Tibial artery (tissue), 4 donors: ENCODE data around the gene POU2F1.
"Not testable (repeated sequence)": the region's sequence is repeated elsewhere in the genome, so short reads cannot be mapped to it uniquely, and the experiment has no call there.

ENCODE experiments used
- DNase-seq, 2 donors: peaks; one replicate each; pipeline ENCODE4 v3.0.0-alpha.2; 2019
- H3K27ac ChIP-seq, 2 donors: fragments of 200-600 bp; sonication (generic) in 1 of 2; 1 replicate in 1 of 2; 2 replicates in 1 of 2; pipeline ENCODE4 v1.5.1; 2018 to 2019; ENCODE audit warnings: mild to moderate bottlenecking in 1 of 2
- H3K27me3 ChIP-seq, 2 donors: fragments of 200-600 bp; sonication (generic) in 1 of 2; one replicate each; pipeline versions ENCODE4 v1.5.1 to v1.6.0; 2016 to 2019
- H3K36me3 ChIP-seq, 3 donors: fragments of 200-600 bp; sonication (generic) in 2 of 3; one replicate each; pipeline ENCODE4 v1.5.1; 2016 to 2019; ENCODE audit warnings: mild to moderate bottlenecking in 2 of 3
- H3K4me1 ChIP-seq, 4 donors: fragments of 200-600 bp; sonication (generic) in 2 of 4; 1 replicate in 3 of 4; 2 replicates in 1 of 4; pipeline ENCODE4 v1.5.1; 2016 to 2019
- H3K4me3 ChIP-seq, 2 donors: fragments of 200-600 bp; sonication (generic) in 1 of 2; 1 replicate in 1 of 2; 2 replicates in 1 of 2; pipeline ENCODE4 v1.5.1; 2018 to 2019; ENCODE audit warnings: mild to moderate bottlenecking in 2 of 2
- H3K9me3 ChIP-seq, 3 donors: fragments of 200-600 bp; sonication (generic) in 1 of 3; one replicate each; pipeline ENCODE4 v1.5.1; 2016 to 2019
- intact Hi-C: fragments of 100-400 bp; cut with DNase I; formaldehyde crosslinking; loops from one replicate; pipeline ENCODE4 v1.15.0; 2023; ENCODE audit warnings: low total_unique reads
- TF ChIP-seq, protein P1 (sequence below), 2 experiments: fragments of 200-600 bp in 1 of 2; fragments of 450-650 bp in 1 of 2; IDR thresholded peaks; one replicate each; pipeline ENCODE4 v1.5.1; 2017 to 2019; ENCODE audit warnings: antibody characterized with exemption in 2 of 2, mild to moderate bottlenecking in 1 of 2, moderate library complexity in 1 of 2

The POU2F1 gene

DNA sequence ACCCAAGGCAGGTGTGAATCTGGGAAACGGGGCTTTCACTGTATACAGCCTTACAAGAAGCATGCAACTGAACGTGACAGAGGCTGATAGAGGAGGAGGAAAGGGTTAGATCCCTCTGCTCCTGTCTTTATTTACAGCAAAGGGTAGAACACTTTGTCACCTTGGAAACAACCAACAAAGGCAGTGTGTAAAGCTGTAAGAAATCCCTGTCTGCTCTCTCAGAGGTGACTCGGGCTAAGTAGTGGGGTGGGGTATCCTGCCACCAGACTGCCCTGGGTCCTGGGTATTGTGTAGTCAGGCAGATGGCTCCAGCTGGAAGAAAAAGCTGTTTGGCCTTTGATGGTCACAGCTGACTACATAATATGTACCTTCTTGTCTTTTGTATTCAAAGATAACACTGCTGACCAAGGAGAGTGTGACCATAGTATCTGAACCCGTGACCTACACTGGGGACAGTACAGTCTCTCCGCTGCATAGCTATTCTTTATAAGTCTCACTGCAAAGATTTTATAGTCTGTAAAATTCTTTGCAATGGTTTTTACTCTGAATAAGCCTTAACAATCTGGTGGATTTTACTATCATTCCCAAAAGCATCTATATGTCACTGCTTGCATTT is 22.1 kb upstream of the POU2F1 start:
- DNase-seq, result no peak
- H3K9me3 ChIP-seq, result no peaks in the 10 kb centered on the region
- no peaks in the 10 kb centered on the region for H3K36me3 ChIP-seq
- no peaks in the 10 kb centered on the region for H3K27me3 ChIP-seq
- no peaks in the 10 kb centered on the region for H3K4me1 ChIP-seq
- TF ChIP-seq, protein P1, sequence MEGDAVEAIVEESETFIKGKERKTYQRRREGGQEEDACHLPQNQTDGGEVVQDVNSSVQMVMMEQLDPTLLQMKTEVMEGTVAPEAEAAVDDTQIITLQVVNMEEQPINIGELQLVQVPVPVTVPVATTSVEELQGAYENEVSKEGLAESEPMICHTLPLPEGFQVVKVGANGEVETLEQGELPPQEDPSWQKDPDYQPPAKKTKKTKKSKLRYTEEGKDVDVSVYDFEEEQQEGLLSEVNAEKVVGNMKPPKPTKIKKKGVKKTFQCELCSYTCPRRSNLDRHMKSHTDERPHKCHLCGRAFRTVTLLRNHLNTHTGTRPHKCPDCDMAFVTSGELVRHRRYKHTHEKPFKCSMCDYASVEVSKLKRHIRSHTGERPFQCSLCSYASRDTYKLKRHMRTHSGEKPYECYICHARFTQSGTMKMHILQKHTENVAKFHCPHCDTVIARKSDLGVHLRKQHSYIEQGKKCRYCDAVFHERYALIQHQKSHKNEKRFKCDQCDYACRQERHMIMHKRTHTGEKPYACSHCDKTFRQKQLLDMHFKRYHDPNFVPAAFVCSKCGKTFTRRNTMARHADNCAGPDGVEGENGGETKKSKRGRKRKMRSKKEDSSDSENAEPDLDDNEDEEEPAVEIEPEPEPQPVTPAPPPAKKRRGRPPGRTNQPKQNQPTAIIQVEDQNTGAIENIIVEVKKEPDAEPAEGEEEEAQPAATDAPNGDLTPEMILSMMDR (IDR thresholded peaks at IDR 0.05), result no peak
- H3K27ac ChIP-seq, result no peak overlapping the region
- no peak overlapping the region for H3K4me3 ChIP-seq
- intact Hi-C loops, result no loop called here

DNA sequence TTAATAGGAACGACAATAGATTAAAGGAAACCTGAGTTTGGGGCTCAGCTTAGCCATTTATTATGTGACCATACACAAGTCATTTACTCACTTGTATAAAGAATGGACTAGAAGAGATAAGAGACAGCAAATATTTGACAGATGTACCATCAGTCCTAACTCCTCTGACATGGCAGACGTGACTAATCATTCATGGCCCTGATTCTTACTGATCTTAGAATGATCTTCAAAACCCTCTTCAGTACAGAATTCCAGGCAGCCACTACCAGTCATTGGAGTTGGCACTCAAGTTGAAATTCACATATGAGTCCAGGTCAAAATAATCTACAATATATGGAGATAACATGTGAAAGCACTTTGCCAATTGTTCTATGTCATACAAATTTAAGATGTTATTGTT is 21.0 kb upstream of the POU2F1 start:
- Histone ChIP-seq H3K27me3 (no peaks in the 10 kb centered on the region), H3K4me3 (no peak overlapping the region), H3K4me1 (no peaks in the 10 kb centered on the region), H3K36me3 (no peaks in the 10 kb centered on the region), H3K27ac (no peak overlapping the region), H3K9me3 (peaks cover 0 to 4% (median 0%) of the 10 kb centered on the region in 3 donors)
- TF ChIP-seq, protein P1 (IDR thresholded peaks at IDR 0.05), result no peak
- intact Hi-C loops, result no loop called here
- DNase-seq, result no peak

DNA sequence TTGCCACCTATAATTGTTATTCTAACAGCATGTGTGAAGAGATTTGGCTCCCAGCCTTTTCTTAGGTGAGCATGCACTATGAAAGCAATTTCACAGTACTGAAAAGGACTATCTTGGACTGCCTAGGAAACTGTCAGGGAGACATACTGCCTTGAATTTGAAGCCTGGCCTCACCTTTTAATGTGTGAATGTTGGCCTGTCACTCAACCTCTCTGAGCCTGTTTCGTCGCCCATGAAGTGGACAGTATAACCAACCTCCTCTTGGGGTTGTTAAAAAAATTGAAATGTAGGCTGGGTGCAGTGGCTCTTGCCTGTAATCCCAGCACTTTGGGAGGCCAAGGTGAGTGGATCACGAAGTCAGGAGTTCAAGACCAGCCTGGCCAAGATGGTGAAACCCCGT is 20.4 kb upstream of the POU2F1 start:
- TF ChIP-seq, protein P1 (IDR thresholded peaks at IDR 0.05), result no peak
- no peak for DNase-seq
- no peaks in the 10 kb centered on the region for H3K4me1 ChIP-seq
- H3K36me3 ChIP-seq, result no peaks in the 10 kb centered on the region
- no peak overlapping the region for H3K4me3 ChIP-seq
- H3K27ac ChIP-seq, result no peak overlapping the region
- H3K27me3 ChIP-seq, result no peaks in the 10 kb centered on the region
- H3K9me3 ChIP-seq, result peaks cover 0 to 5% (median 0%) of the 10 kb centered on the region in 3 donors
- intact Hi-C loops, result no loop called here

DNA sequence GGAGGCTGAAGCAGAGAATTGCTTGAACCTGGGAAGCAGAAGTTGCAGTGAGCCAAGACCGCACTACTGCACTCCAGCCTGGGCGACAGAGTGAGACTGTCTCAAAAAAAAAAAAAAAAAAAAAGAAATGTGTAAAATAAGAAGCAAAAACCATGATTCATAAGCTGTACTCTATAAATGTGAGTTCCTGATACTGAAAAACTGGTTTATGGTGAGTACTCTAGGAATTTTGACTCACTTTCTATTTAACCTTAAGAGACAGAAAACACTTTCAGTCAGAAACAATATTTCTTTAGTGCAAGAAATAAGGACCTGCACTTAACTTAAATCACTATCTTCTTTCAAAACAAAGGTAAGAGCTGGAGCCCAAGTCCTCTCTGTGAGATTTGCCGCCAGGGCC is 19.9 kb upstream of the POU2F1 start:
- Histone ChIP-seq H3K36me3 (no peaks in the 10 kb centered on the region), H3K27ac (no peak overlapping the region), H3K4me1 (no peaks in the 10 kb centered on the region), H3K9me3 (peaks cover 0 to 5% (median 0%) of the 10 kb centered on the region in 3 donors), H3K4me3 (no peak overlapping the region), H3K27me3 (no peaks in the 10 kb centered on the region)
- no peak for DNase-seq
- TF ChIP-seq, protein P1 (IDR thresholded peaks at IDR 0.05), result no peak
- intact Hi-C loops, result no loop called here

DNA sequence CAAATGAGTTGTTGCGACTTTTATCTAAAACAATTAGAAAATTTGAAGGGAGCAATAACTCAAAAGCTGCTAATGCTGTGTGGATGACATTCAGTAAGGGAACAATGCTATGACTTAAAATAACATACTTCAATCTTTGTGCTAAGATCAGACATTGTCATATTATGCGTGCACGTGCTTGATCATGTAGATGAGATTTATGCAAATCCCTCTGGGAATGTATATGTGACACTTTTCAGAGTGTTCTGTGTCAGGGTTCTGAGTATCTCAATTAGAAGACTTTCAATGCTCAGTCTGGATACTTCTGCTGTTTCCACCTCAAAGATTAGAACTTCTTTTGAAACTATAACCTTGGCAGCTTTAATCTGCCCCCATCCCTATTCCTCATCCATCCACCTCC is 18.6 kb upstream of the POU2F1 start:
- TF ChIP-seq, protein P1 (IDR thresholded peaks at IDR 0.05), result no peak
- H3K4me1 ChIP-seq, result no peaks in the 10 kb centered on the region
- H3K4me3 ChIP-seq, result no peak overlapping the region
- DNase-seq, result no peak
- H3K36me3 ChIP-seq, result no peaks in the 10 kb centered on the region
- no peaks in the 10 kb centered on the region for H3K27me3 ChIP-seq
- intact Hi-C loops, result no loop called here
- H3K27ac ChIP-seq, result no peak overlapping the region
- H3K9me3 ChIP-seq, result peaks cover 0 to 5% (median 0%) of the 10 kb centered on the region in 3 donors

DNA sequence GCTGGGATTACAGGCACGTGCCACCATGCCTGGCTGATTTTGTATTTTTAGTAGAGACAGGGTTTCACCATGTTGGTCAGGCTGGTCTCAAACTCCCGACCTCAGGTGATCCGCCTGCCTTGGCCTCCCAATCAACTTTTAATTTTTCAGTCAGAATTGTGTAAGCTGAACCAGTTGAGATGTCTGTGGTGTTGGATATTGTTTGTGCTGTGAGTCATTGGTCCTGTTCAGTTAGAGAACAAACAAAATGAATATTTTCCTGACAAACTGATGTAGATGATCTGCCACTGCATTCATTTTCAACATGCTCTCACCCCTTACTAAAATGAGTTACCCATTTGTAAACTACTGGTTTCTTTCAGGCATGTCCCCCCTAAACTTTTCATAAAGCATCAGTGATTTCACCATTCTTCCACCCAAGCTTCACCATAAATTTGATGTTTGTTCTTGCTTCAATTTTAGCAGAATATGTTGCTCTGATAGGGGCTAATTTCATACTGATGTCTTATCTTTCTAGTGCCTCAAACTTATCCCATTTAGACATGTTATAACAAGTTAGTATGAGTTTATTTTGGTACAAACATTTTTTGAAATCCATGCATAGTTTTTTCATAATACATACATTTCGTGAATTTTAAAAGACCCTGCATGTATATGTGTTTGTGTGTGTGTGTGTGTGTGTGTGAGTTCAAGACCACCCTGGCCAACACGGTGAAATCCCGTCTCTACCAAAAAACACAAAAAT is 15.2 kb upstream of the POU2F1 start:
- intact Hi-C loops, H3K27ac ChIP-seq, DNase-seq, H3K27me3 ChIP-seq, H3K36me3 ChIP-seq, H3K9me3 ChIP-seq, H3K4me1 ChIP-seq, H3K4me3 ChIP-seq: not testable (repeated sequence)
